ENCODE data around the gene CABP2. TPM values are rescaled to one million over a fixed set of nuclear protein-coding genes. Genes with fewer than 3 reads are reported as not detected.

The CABP2 gene
- total RNA-seq, 6 donors from 2014 or later, result not detected

DNA sequence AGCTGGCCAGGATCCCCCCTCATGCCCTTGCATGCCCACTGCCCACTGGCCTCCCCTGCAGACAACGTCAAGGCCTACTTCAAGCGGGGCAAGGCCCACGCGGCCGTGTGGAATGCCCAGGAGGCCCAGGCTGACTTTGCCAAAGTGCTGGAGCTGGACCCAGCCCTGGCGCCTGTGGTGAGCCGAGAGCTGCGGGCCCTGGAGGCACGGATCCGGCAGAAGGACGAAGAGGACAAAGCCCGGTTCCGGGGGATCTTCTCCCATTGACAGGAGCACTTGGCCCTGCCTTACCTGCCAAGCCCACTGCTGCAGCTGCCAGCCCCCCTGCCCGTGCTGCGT is 32.5 kb downstream of the CABP2 start:
- no peak for ATAC-seq (ENCODE audit: low FRiP score in 2 of 2)
- peaks cover 9 to 87% (median 73%) of the 10 kb centered on the region in 4 donors for H3K36me3 ChIP-seq
- 85% methylated on average over 15 of the region's 15 CpGs; no CpG with 5 or more reads in 1 of the 2 donors for WGBS, 2 donors

GRCh38 chr11:67489885-67490726 is 33.1 kb downstream of the CABP2 start:
- TF ChIP-seq CTCF (IDR thresholded peaks at IDR 0.05), result no peak
- TF ChIP-seq EP300 (IDR thresholded peaks at IDR 0.05), result no peak
- TF ChIP-seq POLR2A (IDR thresholded peaks at IDR 0.05), result no peak
- no peak for TF ChIP-seq POLR2AphosphoS5 (IDR thresholded peaks at IDR 0.05)
- WGBS, 2 donors, result 81 to 95% methylated on average over 5 to 23 of the region's 23 CpGs

More for the DNA sequence above, 32.5 kb downstream of the CABP2 start:
- H3K9me3 ChIP-seq, result no peaks in the 10 kb centered on the region
- peak in 1 of 2 donors; percentile 77 for DNase-seq
- H3K27ac ChIP-seq, result no peak overlapping the region
- TF ChIP-seq CTCF (IDR thresholded peaks at IDR 0.05), result no peak
- no peak for TF ChIP-seq POLR2A (IDR thresholded peaks at IDR 0.05)
- no peak for TF ChIP-seq EP300 (IDR thresholded peaks at IDR 0.05)
- H3K4me3 ChIP-seq, result no peak overlapping the region
- H3K27me3 ChIP-seq, result no peaks in the 10 kb centered on the region
- H3K4me1 ChIP-seq, result peaks cover 3 to 12% (median 8%) of the 10 kb centered on the region in 4 donors

DNA sequence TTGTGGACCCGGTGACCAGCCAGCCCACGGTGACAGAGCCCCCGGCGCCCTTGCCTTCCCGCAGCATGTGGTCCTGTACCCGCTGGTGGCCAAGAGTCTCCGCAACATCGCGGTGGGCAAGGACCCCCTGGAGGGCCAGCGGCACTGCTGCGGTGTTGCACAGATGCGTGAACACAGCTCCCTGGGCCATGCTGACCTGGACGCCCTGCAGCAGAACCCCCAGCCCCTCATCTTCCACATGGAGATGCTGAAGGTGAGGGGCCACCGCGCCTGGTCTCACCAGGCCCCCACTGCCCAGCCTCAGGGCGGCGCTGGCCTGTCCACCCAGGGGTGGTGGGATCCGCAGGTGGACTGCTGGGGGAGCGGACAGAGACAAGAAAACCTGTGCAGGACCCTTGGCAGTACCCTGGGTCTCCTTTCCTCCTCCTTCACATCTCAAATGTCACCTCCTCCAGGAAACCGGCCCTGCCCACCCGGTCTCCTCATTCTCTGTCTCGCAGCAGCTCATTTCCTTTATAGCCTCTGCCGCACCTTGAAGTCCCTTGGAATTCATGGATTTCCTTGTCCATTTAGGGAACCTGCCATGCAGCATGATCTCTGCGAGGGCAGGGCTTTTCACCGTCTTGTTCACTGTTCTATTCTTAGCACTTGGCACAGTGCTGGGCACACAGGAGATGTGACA is 33.9 kb downstream of the CABP2 start:
- no peaks in the 10 kb centered on the region for H3K9me3 ChIP-seq
- WGBS, 2 donors, result 76 to 92% methylated on average over 11 to 24 of the region's 25 CpGs
- ATAC-seq (ENCODE audit: low FRiP score in 2 of 2) (no peak), DNase-seq (peak in 1 of 2 donors; percentile 76)
- no peaks in the 10 kb centered on the region for H3K27me3 ChIP-seq
- peaks cover 14 to 25% (median 18%) of the 10 kb centered on the region in 4 donors for H3K4me1 ChIP-seq
- H3K4me3 ChIP-seq, result no peak overlapping the region
- no peak for TF ChIP-seq POLR2A (IDR thresholded peaks at IDR 0.05)
- TF ChIP-seq CTCF (IDR thresholded peaks at IDR 0.05), result no peak
- no peak for TF ChIP-seq POLR2AphosphoS5 (IDR thresholded peaks at IDR 0.05)
- TF ChIP-seq EP300 (IDR thresholded peaks at IDR 0.05), result no peak
- H3K27ac ChIP-seq, result no peak overlapping the region
- peaks cover 9 to 75% (median 63%) of the 10 kb centered on the region in 4 donors for H3K36me3 ChIP-seq

More at GRCh38 chr11:67489885-67490726, 33.1 kb downstream of the CABP2 start:
- H3K36me3 ChIP-seq, result peaks cover 9 to 81% (median 69%) of the 10 kb centered on the region in 4 donors
- ATAC-seq (ENCODE audit: low FRiP score in 2 of 2) (no peak), DNase-seq (peak in 1 of 2 donors; percentile 71)
- no peak overlapping the region for H3K27ac ChIP-seq
- H3K4me3 ChIP-seq, result no peak overlapping the region
- no peaks in the 10 kb centered on the region for H3K27me3 ChIP-seq
- peaks cover 7 to 18% (median 10%) of the 10 kb centered on the region in 4 donors for H3K4me1 ChIP-seq
- H3K9me3 ChIP-seq, result no peaks in the 10 kb centered on the region

DNA sequence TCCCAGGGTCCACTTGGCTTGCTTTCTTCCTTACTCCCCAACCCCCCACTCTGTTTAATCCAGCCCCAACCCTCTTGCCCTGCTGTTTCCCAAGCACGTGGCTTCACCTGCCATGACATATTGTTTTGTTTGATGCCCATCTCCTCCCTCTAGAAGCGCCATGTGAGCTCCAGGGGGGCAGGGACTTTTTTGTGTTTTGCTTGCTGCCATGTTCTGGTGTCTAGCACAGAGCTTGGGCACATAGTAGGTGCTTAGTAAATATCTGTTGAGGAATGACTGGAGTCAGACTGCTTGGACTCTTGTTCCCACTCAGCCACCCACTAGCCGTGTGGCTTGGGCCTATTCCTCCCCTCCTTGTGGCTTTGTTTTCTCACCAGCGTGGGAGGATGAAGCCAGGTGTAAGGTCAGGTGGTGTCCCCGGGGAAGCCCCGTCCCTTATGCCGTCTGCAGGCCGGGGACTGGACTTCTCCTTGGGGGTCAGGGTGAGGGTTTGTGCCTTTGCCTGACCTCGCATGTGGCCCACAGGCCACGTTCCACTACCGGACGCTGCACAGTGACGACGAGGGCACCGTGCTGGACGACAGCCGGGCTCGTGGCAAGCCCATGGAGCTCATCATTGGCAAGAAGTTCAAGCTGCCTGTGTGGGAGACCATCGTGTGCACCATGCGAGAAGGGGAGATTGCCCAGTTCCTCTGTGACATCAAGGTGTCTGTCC is 36.6 kb downstream of the CABP2 start:
- no peak for TF ChIP-seq POLR2A (IDR thresholded peaks at IDR 0.05)
- no peak for TF ChIP-seq EP300 (IDR thresholded peaks at IDR 0.05)
- no peak for TF ChIP-seq POLR2AphosphoS5 (IDR thresholded peaks at IDR 0.05)
- TF ChIP-seq CTCF (IDR thresholded peaks at IDR 0.05), result no peak
- peak overlapping the region in 1 of 4 donors; percentile 15 for H3K27ac ChIP-seq
- peaks cover 29 to 43% (median 33%) of the 10 kb centered on the region in 4 donors for H3K4me1 ChIP-seq
- no peaks in the 10 kb centered on the region for H3K27me3 ChIP-seq
- no peak overlapping the region for H3K4me3 ChIP-seq
- no peak for DNase-seq
- H3K9me3 ChIP-seq, result no peaks in the 10 kb centered on the region
- 86 to 89% methylated on average over 18 to 20 of the region's 20 CpGs for WGBS, 2 donors
- H3K36me3 ChIP-seq, result peaks cover 5 to 48% (median 38%) of the 10 kb centered on the region in 4 donors
- ATAC-seq (ENCODE audit: low FRiP score in 2 of 2), result no peak

All from upper lobe of left lung (tissue), 6 donors.